ENCODE results near the gene NEK7.
"Not testable (repeated sequence)": the region's sequence is repeated elsewhere in the genome, so short reads cannot be mapped to it uniquely, and the experiment has no call there.

NEK7 gene

GRCh38 chr1:198295225-198295624 lies 138.4 kb downstream of the NEK7 start:
- Mint-ChIP-seq H3K27me3 (no peaks in the 10 kb centered on the region), H3K36me3 (ENCODE audit: low read depth) (peaks cover 42% of the 10 kb centered on the region), H3K4me1 (ENCODE audit: low read depth) (no peaks in the 10 kb centered on the region), H3K4me3 (no peak overlapping the region), H3K9me3 (no peaks in the 10 kb centered on the region), H3K27ac (no peak overlapping the region)
- intact Hi-C loops (cut with micrococcal nuclease): loop anchor here (10.0 kb wide), 1 partner anchor 400 kb away; no protein-coding TSS in a partner anchor

- intact Hi-C loops (cut with micrococcal nuclease): loop anchor here (10.0 kb wide), 1 partner anchor 399 kb away; no protein-coding TSS in a partner anchor
- Mint-ChIP-seq H3K27ac (no peak overlapping the region), H3K27me3 (no peaks in the 10 kb centered on the region), H3K9me3 (no peaks in the 10 kb centered on the region), H3K4me3 (no peak overlapping the region), H3K4me1 (ENCODE audit: low read depth) (no peaks in the 10 kb centered on the region), H3K36me3 (ENCODE audit: low read depth) (peaks cover 44% of the 10 kb centered on the region)
Measured at GRCh38 chr1:198295971-198296370, 139.2 kb downstream of the NEK7 start.

- intact Hi-C loops (cut with micrococcal nuclease): loop anchor here (10.0 kb wide), 1 partner anchor 398 kb away; no protein-coding TSS in a partner anchor
Measured at GRCh38 chr1:198297281-198297680, 140.5 kb downstream of the NEK7 start.

GRCh38 chr1:198298640-198299039 lies 141.8 kb downstream of the NEK7 start:
- Mint-ChIP-seq H3K4me1 (ENCODE audit: low read depth) (no peaks in the 10 kb centered on the region), H3K27me3 (no peaks in the 10 kb centered on the region), H3K9me3 (no peaks in the 10 kb centered on the region), H3K36me3 (ENCODE audit: low read depth) (peaks cover 51% of the 10 kb centered on the region), H3K4me3 (no peak overlapping the region), H3K27ac (no peak overlapping the region)
- intact Hi-C loops (cut with micrococcal nuclease): loop anchor here (10.0 kb wide), 1 partner anchor 396 kb away; no protein-coding TSS in a partner anchor

More at GRCh38 chr1:198297281-198297680, 140.5 kb downstream of the NEK7 start:
- Mint-ChIP-seq H3K4me3 (no peak overlapping the region), H3K9me3 (no peaks in the 10 kb centered on the region), H3K27me3 (no peaks in the 10 kb centered on the region), H3K36me3 (ENCODE audit: low read depth) (peaks cover 44% of the 10 kb centered on the region), H3K4me1 (ENCODE audit: low read depth) (no peaks in the 10 kb centered on the region), H3K27ac (no peak overlapping the region)

- H3K9me3 Mint-ChIP-seq: no peaks in the 10 kb centered on the region
- no peaks in the 10 kb centered on the region for H3K4me1 Mint-ChIP-seq (ENCODE audit: low read depth)
- H3K27me3 Mint-ChIP-seq: no peaks in the 10 kb centered on the region
Measured at GRCh38 chr1:198300451-198300850, 143.7 kb downstream of the NEK7 start.

GRCh38 chr1:198304431-198304830 lies 147.6 kb downstream of the NEK7 start:
- Mint-ChIP-seq H3K4me3 (no peak overlapping the region), H3K4me1 (ENCODE audit: low read depth) (peaks cover 8% of the 10 kb centered on the region), H3K27me3 (no peaks in the 10 kb centered on the region), H3K9me3 (no peaks in the 10 kb centered on the region), H3K27ac (no peak overlapping the region), H3K36me3 (ENCODE audit: low read depth) (peaks cover 34% of the 10 kb centered on the region)
- intact Hi-C loops (cut with micrococcal nuclease): no loop called here

More at GRCh38 chr1:198300451-198300850, 143.7 kb downstream of the NEK7 start:
- Mint-ChIP-seq H3K36me3 (ENCODE audit: low read depth) (peaks cover 44% of the 10 kb centered on the region), H3K4me3 (no peak overlapping the region), H3K27ac (no peak overlapping the region)
- intact Hi-C loops (cut with micrococcal nuclease): no loop called here

GRCh38 chr1:198314817-198315216 lies 158.0 kb downstream of the NEK7 start:
- H3K4me1 Mint-ChIP-seq (ENCODE audit: low read depth); H3K27me3 Mint-ChIP-seq; H3K27ac Mint-ChIP-seq; H3K9me3 Mint-ChIP-seq; H3K4me3 Mint-ChIP-seq; intact Hi-C loops (cut with micrococcal nuclease): not testable (repeated sequence)
- H3K36me3 Mint-ChIP-seq (ENCODE audit: low read depth): peaks cover 58% of the 10 kb centered on the region

GRCh38 chr1:198315331-198315730 lies 158.5 kb downstream of the NEK7 start:
- peaks cover 53% of the 10 kb centered on the region for H3K36me3 Mint-ChIP-seq (ENCODE audit: low read depth)
- H3K27me3 Mint-ChIP-seq; intact Hi-C loops (cut with micrococcal nuclease); H3K9me3 Mint-ChIP-seq; H3K4me3 Mint-ChIP-seq; H3K4me1 Mint-ChIP-seq (ENCODE audit: low read depth); H3K27ac Mint-ChIP-seq: not testable (repeated sequence)

GRCh38 chr1:198316546-198317100 lies 159.8 kb downstream of the NEK7 start:
- peaks cover 54% of the 10 kb centered on the region for H3K36me3 Mint-ChIP-seq (ENCODE audit: low read depth)
- peaks cover 8% of the 10 kb centered on the region for H3K4me1 Mint-ChIP-seq (ENCODE audit: low read depth)
- H3K27me3 Mint-ChIP-seq: no peaks in the 10 kb centered on the region
- intact Hi-C loops (cut with micrococcal nuclease): no loop called here
- no peaks in the 10 kb centered on the region for H3K9me3 Mint-ChIP-seq
- no peak overlapping the region for H3K4me3 Mint-ChIP-seq
- H3K27ac Mint-ChIP-seq: no peak overlapping the region

GRCh38 chr1:198318085-198318484 lies 161.3 kb downstream of the NEK7 start:
- Mint-ChIP-seq H3K36me3 (ENCODE audit: low read depth) (peaks cover 47% of the 10 kb centered on the region), H3K9me3 (no peaks in the 10 kb centered on the region), H3K27me3 (no peaks in the 10 kb centered on the region), H3K4me1 (ENCODE audit: low read depth) (peaks cover 8% of the 10 kb centered on the region), H3K4me3 (no peak overlapping the region), H3K27ac (no peak overlapping the region)
- intact Hi-C loops (cut with micrococcal nuclease): no loop called here

GRCh38 chr1:198320759-198321158 lies 164.0 kb downstream of the NEK7 start:
- H3K27ac Mint-ChIP-seq: no peak overlapping the region
- H3K9me3 Mint-ChIP-seq: no peaks in the 10 kb centered on the region
- peaks cover 25% of the 10 kb centered on the region for H3K36me3 Mint-ChIP-seq (ENCODE audit: low read depth)
- no peak overlapping the region for H3K4me3 Mint-ChIP-seq
- peaks cover 3% of the 10 kb centered on the region for H3K4me1 Mint-ChIP-seq (ENCODE audit: low read depth)
- H3K27me3 Mint-ChIP-seq: no peaks in the 10 kb centered on the region
- intact Hi-C loops (cut with micrococcal nuclease): no loop called here

GRCh38 chr1:198326232-198326631 lies 169.4 kb downstream of the NEK7 start:
- no peaks in the 10 kb centered on the region for H3K27me3 Mint-ChIP-seq
- H3K4me1 Mint-ChIP-seq (ENCODE audit: low read depth): peaks cover 5% of the 10 kb centered on the region

GRCh38 chr1:198326915-198327314 lies 170.1 kb downstream of the NEK7 start:
- Mint-ChIP-seq H3K9me3 (no peaks in the 10 kb centered on the region), H3K4me3 (no peak overlapping the region), H3K27me3 (no peaks in the 10 kb centered on the region), H3K4me1 (ENCODE audit: low read depth) (peaks cover 5% of the 10 kb centered on the region), H3K27ac (no peak overlapping the region), H3K36me3 (ENCODE audit: low read depth) (no peaks in the 10 kb centered on the region)
- intact Hi-C loops (cut with micrococcal nuclease): no loop called here

More at GRCh38 chr1:198326232-198326631, 169.4 kb downstream of the NEK7 start:
- Mint-ChIP-seq H3K27ac (no peak overlapping the region), H3K4me3 (no peak overlapping the region), H3K9me3 (no peaks in the 10 kb centered on the region), H3K36me3 (ENCODE audit: low read depth) (peaks cover 2% of the 10 kb centered on the region)
- intact Hi-C loops (cut with micrococcal nuclease): no loop called here

GRCh38 chr1:198328458-198329032 lies 171.7 kb downstream of the NEK7 start:
- intact Hi-C loops (cut with micrococcal nuclease): no loop called here
- H3K4me3 Mint-ChIP-seq: no peak overlapping the region
- H3K9me3 Mint-ChIP-seq: no peaks in the 10 kb centered on the region
- peaks cover 5% of the 10 kb centered on the region for H3K4me1 Mint-ChIP-seq (ENCODE audit: low read depth)
- H3K36me3 Mint-ChIP-seq (ENCODE audit: low read depth): no peaks in the 10 kb centered on the region
- H3K27me3 Mint-ChIP-seq: no peaks in the 10 kb centered on the region
- H3K27ac Mint-ChIP-seq: no peak overlapping the region
